Measurements from ENCODE around the gene POU2F2. TPM values are rescaled to one million over a fixed set of nuclear protein-coding genes. Genes with fewer than 3 reads are reported as not detected.

The POU2F2 gene
- total RNA-seq, 2 experiments from 2014 or later, result 30.0 to 31.9 TPM

GRCh38 chr19:42069619-42070351 lies 62.5 kb downstream of the POU2F2 start, which contains the start of gene GRIK5:
Gene GRIK5 (minus strand): TSS chr19:42070206. CDS start chr19:42065770, 4,436 bp downstream.
- intact Hi-C loops (cut with micrococcal nuclease), result no loop called here
- H3K4me3 Mint-ChIP-seq, result no peak within 1 kb of the TSS
- no peak within 1 kb of the TSS for H3K27ac Mint-ChIP-seq
- H3K9me3 Mint-ChIP-seq, result no peaks in the 10 kb centered on the region
- CTCF ChIA-PET, result no interaction called here
- no peak for DNase-seq
- H3K4me1 Mint-ChIP-seq (ENCODE audit: low read depth), result peaks cover 5% of the 10 kb centered on the region
- no peaks in the 10 kb centered on the region for H3K36me3 Mint-ChIP-seq (ENCODE audit: low read depth)
- peaks cover 4% of the 10 kb centered on the region for H3K27me3 Mint-ChIP-seq (ENCODE audit: low read depth)

GRCh38 chr19:42068756-42069571 lies 63.3 kb downstream of the POU2F2 start:
- no peaks in the 10 kb centered on the region for H3K36me3 Mint-ChIP-seq (ENCODE audit: low read depth)
- peaks cover 1% of the 10 kb centered on the region for H3K4me1 Mint-ChIP-seq (ENCODE audit: low read depth)
- DNase-seq, result no peak
- intact Hi-C loops (cut with micrococcal nuclease), result no loop called here
- H3K9me3 Mint-ChIP-seq, result no peaks in the 10 kb centered on the region
- peaks cover 4% of the 10 kb centered on the region for H3K27me3 Mint-ChIP-seq (ENCODE audit: low read depth)
- CTCF ChIA-PET, result no interaction called here
- H3K4me3 Mint-ChIP-seq, result no peak overlapping the region
- no peak overlapping the region for H3K27ac Mint-ChIP-seq

- CTCF ChIA-PET, result interaction anchor here (1.1 kb wide), 1 partner anchor 33 kb away, joined by 3 read pairs; no protein-coding TSS in a partner anchor
- intact Hi-C loops (cut with micrococcal nuclease), result no loop called here
Observed at GRCh38 chr19:42068361-42068755, 63.9 kb downstream of the POU2F2 start.

DNA sequence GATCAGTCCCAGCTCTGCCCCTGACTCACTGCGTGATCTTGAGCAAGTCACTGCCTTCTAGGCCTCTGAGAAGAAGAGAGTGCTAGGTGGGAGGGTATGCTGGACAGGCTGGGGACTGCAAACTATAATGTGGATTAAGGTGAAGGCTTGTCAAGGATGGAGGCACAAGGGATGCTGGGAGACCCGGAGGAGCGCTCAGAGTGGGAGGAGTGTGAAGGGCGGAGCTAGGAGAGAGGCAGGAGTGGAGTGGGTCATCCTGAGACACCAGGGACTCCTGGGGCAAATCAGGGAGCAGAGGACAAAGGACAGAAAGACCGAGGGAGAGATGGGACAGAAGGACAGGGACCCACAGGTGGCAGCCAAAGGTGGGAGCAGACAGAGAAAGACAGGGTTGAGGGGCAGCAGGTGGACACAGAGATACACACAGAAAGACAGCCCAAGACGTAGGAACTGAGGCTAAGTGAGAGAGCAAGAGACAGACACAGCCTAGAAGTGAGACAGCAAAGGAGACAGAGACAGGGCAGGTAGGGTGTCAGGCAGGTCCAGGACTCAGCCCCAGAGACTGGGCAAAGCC lies 64.8 kb downstream of the POU2F2 start:
- CTCF ChIA-PET, result interaction anchor here (1.1 kb wide), 1 partner anchor 32 kb away, joined by 3 read pairs; no protein-coding TSS in a partner anchor
- no peak for DNase-seq

More at GRCh38 chr19:42068361-42068755, 63.9 kb downstream of the POU2F2 start:
- H3K4me3 Mint-ChIP-seq, result no peak overlapping the region
- no peaks in the 10 kb centered on the region for H3K9me3 Mint-ChIP-seq
- H3K4me1 Mint-ChIP-seq (ENCODE audit: low read depth), result peaks cover 1% of the 10 kb centered on the region
- H3K27me3 Mint-ChIP-seq (ENCODE audit: low read depth), result peaks cover 4% of the 10 kb centered on the region
- H3K27ac Mint-ChIP-seq, result no peak overlapping the region
- no peaks in the 10 kb centered on the region for H3K36me3 Mint-ChIP-seq (ENCODE audit: low read depth)
- DNase-seq, result no peak

DNA sequence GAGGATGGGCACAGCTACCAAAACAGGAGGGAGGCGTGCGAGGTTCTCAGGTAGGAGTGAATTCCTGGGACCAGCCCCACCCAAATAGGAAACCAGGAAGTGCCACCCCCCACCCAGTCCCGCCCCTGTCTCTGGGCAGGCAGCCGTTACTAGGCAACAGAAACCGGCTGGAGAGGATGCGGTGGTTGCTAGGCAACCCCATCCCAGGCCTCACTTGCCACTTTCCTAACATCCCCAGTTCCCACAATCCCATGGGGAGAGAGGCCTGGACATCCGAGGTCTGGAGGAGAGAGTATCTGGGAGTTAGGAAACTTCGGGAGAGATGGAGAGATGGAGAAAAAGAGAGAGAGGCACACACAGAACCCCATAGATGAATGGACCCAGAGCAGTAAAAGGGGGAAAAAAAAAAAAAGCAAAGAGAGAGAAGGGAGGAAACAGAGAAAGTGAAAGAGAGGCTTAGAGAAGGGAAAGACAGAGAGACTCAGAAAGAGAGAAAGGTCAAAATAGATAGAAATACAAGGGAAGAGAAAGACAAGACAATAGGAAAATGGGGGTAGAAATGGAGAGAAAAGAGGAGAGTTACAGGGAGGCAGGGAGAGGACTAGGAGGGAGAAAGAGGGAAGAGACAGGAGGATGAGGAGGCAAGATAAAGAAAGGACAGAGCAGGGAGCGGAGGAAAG lies 66.0 kb downstream of the POU2F2 start:
- H3K4me3 Mint-ChIP-seq, result no peak overlapping the region
- H3K27ac Mint-ChIP-seq, result no peak overlapping the region
- no peaks in the 10 kb centered on the region for H3K36me3 Mint-ChIP-seq (ENCODE audit: low read depth)
- no peak for DNase-seq
- H3K4me1 Mint-ChIP-seq (ENCODE audit: low read depth), result peaks cover 1% of the 10 kb centered on the region
- H3K27me3 Mint-ChIP-seq (ENCODE audit: low read depth), result peaks cover 4% of the 10 kb centered on the region
- no peaks in the 10 kb centered on the region for H3K9me3 Mint-ChIP-seq
- CTCF ChIA-PET, result no interaction called here
- intact Hi-C loops (cut with micrococcal nuclease), result no loop called here

More for the DNA sequence above, 64.8 kb downstream of the POU2F2 start:
- H3K4me3 Mint-ChIP-seq, result no peak overlapping the region
- H3K27me3 Mint-ChIP-seq (ENCODE audit: low read depth), result peaks cover 4% of the 10 kb centered on the region
- no peaks in the 10 kb centered on the region for H3K36me3 Mint-ChIP-seq (ENCODE audit: low read depth)
- no peaks in the 10 kb centered on the region for H3K9me3 Mint-ChIP-seq
- H3K27ac Mint-ChIP-seq, result no peak overlapping the region
- intact Hi-C loops (cut with micrococcal nuclease), result no loop called here
- peaks cover 1% of the 10 kb centered on the region for H3K4me1 Mint-ChIP-seq (ENCODE audit: low read depth)

GRCh38 chr19:42065511-42065910 lies 66.7 kb downstream of the POU2F2 start:
- intact Hi-C loops (cut with micrococcal nuclease), result no loop called here
- CTCF ChIA-PET, result no interaction called here
- Mint-ChIP-seq H3K27ac (no peak overlapping the region), H3K36me3 (ENCODE audit: low read depth) (no peaks in the 10 kb centered on the region), H3K27me3 (ENCODE audit: low read depth) (peaks cover 2% of the 10 kb centered on the region), H3K4me1 (ENCODE audit: low read depth) (no peaks in the 10 kb centered on the region), H3K4me3 (no peak overlapping the region), H3K9me3 (no peaks in the 10 kb centered on the region)
- DNase-seq, result no peak

DNA sequence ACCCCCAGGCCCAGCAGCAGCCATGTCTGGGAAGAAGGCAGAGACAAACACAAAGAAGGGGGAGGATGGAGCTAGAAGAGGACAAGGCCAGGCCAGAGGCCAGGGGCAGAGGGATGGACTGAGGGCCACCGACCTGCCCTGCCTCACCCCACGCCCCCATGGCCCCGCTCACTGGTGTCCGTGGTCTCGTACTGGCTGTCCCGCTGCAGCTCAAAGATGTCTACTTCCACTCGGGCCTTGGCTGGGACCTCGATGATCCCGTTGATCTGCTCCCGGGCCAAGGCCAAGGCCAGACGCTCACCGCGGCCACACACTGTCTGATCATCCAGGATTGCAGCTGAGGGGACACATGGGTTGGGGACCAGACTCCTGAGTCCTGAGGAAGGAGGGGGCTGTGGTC lies 67.2 kb downstream of the POU2F2 start:
- CTCF ChIA-PET, result no interaction called here
- Mint-ChIP-seq H3K27ac (no peak overlapping the region), H3K4me1 (ENCODE audit: low read depth) (no peaks in the 10 kb centered on the region), H3K9me3 (no peaks in the 10 kb centered on the region), H3K27me3 (ENCODE audit: low read depth) (no peaks in the 10 kb centered on the region), H3K36me3 (ENCODE audit: low read depth) (no peaks in the 10 kb centered on the region), H3K4me3 (no peak overlapping the region)
- intact Hi-C loops (cut with micrococcal nuclease), result no loop called here
- no peak for DNase-seq

DNA sequence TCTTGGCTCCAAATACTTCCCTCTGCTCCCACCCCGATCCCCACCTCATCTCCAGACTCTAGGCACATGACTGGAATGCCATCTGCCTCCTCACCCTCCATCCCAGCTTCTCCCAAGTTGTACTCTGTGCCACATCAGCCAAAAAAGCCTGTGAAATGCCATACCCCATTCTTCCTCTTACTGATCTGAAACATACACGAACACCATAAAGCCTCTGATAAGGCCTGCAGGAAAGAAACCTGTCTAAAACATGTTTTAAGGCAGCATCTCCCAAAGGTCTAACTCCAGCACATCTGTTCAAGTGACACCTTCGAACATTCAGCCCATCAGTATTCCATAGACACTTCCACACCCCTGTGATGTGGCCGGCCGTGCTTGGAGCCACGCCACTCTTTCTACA lies 67.8 kb downstream of the POU2F2 start:
- Mint-ChIP-seq H3K9me3 (no peaks in the 10 kb centered on the region), H3K27ac (no peak overlapping the region), H3K4me3 (no peak overlapping the region), H3K4me1 (ENCODE audit: low read depth) (no peaks in the 10 kb centered on the region), H3K27me3 (ENCODE audit: low read depth) (no peaks in the 10 kb centered on the region), H3K36me3 (ENCODE audit: low read depth) (no peaks in the 10 kb centered on the region)
- CTCF ChIA-PET, result interaction anchor here (0.6 kb wide), 1 partner anchor 14 kb away, joined by 3 read pairs; no protein-coding TSS in a partner anchor
- intact Hi-C loops (cut with micrococcal nuclease), result no loop called here
- no peak for DNase-seq

DNA sequence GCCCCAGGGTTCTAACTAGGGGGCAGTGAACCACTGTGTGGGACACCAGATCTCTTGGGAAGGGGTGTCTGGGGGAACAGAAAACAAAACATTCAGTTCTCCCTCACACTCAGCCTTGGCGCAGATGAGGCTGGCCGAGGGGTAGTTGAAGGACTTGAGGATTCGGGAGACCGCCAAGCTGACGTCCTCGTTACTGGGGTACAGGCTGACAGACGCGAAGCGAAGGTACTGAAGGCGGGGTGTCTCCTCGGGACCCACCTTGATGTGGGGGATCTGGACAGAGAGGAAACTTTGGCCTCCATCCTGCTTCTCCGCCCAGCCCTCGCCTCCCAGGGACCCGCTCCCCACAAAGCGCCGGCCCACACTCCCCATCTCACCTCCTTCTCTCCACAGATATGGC lies 69.9 kb downstream of the POU2F2 start:
- no peak overlapping the region for H3K27ac Mint-ChIP-seq
- CTCF ChIA-PET, result no interaction called here
- H3K4me1 Mint-ChIP-seq (ENCODE audit: low read depth), result no peaks in the 10 kb centered on the region

DNA sequence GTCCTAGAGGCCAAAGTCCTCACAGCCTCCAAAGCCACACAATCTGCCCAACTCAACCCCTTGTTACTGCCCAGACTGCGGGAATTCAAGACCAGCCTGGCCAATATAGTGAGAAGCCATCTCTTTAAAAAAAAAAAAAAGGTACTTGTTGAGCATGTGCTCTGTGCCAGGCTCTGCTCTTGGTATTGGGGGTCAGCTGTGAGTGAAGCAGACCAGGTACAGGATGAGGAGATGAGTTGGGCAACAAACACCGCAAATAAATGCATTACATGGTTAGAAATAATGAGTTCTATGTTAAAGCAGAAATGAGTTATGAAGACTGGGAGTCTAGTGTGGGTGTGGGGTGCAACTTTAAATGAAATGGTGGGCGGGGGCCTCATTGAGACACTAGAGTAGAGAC lies 72.1 kb downstream of the POU2F2 start:
- no peak for DNase-seq
- H3K4me1 Mint-ChIP-seq (ENCODE audit: low read depth), result no peaks in the 10 kb centered on the region
- no peak overlapping the region for H3K27ac Mint-ChIP-seq
- CTCF ChIA-PET, result no interaction called here
- no peak overlapping the region for H3K4me3 Mint-ChIP-seq
- H3K27me3 Mint-ChIP-seq (ENCODE audit: low read depth), result no peaks in the 10 kb centered on the region
- intact Hi-C loops (cut with micrococcal nuclease), result no loop called here
- no peaks in the 10 kb centered on the region for H3K36me3 Mint-ChIP-seq (ENCODE audit: low read depth)
- no peaks in the 10 kb centered on the region for H3K9me3 Mint-ChIP-seq

More for the DNA sequence above, 69.9 kb downstream of the POU2F2 start:
- intact Hi-C loops (cut with micrococcal nuclease), result no loop called here
- H3K27me3 Mint-ChIP-seq (ENCODE audit: low read depth), result no peaks in the 10 kb centered on the region
- DNase-seq, result no peak
- H3K36me3 Mint-ChIP-seq (ENCODE audit: low read depth), result no peaks in the 10 kb centered on the region
- no peaks in the 10 kb centered on the region for H3K9me3 Mint-ChIP-seq
- H3K4me3 Mint-ChIP-seq, result no peak overlapping the region

- Mint-ChIP-seq H3K27me3 (ENCODE audit: low read depth) (no peaks in the 10 kb centered on the region), H3K36me3 (ENCODE audit: low read depth) (no peaks in the 10 kb centered on the region), H3K9me3 (no peaks in the 10 kb centered on the region), H3K27ac (no peak overlapping the region), H3K4me1 (ENCODE audit: low read depth) (no peaks in the 10 kb centered on the region), H3K4me3 (no peak overlapping the region)
- intact Hi-C loops (cut with micrococcal nuclease), result no loop called here
- CTCF ChIA-PET, result interaction anchor here (0.6 kb wide), 2 partner anchors 222 to 1542 kb away, joined by 3 to 4 read pairs; no protein-coding TSS in a partner anchor
- no peak for DNase-seq
Observed at GRCh38 chr19:42059196-42059595, 73.0 kb downstream of the POU2F2 start.

GRCh38 chr19:42057846-42058245 lies 74.4 kb downstream of the POU2F2 start:
- Mint-ChIP-seq H3K36me3 (ENCODE audit: low read depth) (no peaks in the 10 kb centered on the region), H3K4me1 (ENCODE audit: low read depth) (no peaks in the 10 kb centered on the region), H3K27ac (no peak overlapping the region), H3K27me3 (ENCODE audit: low read depth) (no peaks in the 10 kb centered on the region), H3K4me3 (no peak overlapping the region), H3K9me3 (no peaks in the 10 kb centered on the region)
- DNase-seq, result no peak
- CTCF ChIA-PET, result interaction anchor here (1.0 to 1.2 kb wide), 2 partner anchors 11 to 19 kb away, joined by 3 to 4 read pairs; no protein-coding TSS in a partner anchor
- intact Hi-C loops (cut with micrococcal nuclease), result no loop called here

Data from activated naive CD4-positive, alpha-beta T cell treated with anti-CD3 and anti-CD28 coated beads for 36 hours (primary cell).